NCI-H2171 (cell line): ENCODE data around the gene S100A8.
"Not testable (repeated sequence)": the region's sequence is repeated elsewhere in the genome, so short reads cannot be mapped to it uniquely, and the experiment has no call there.

Experiments used
- DNase-seq: peaks from one replicate; lab custom pipeline; 2025; lab: John Stamatoyannopoulos, UW

The S100A8 gene

GRCh38 chr1:153390938-153391710 lies at the start of gene S100A8:
Gene S100A8, minus strand, starts transcription at chr1:153391073. Its CDS starts 538 bp downstream, at chr1:153390535.
- DNase-seq = no peak

GRCh38 chr1:153439273-153439672 lies 48.4 kb upstream of the S100A8 start:
- no peak for DNase-seq

GRCh38 chr1:153438599-153438998 lies 47.7 kb upstream of the S100A8 start:
- DNase-seq = no peak

GRCh38 chr1:153437236-153437635 lies 46.4 kb upstream of the S100A8 start:
- no peak for DNase-seq

GRCh38 chr1:153434746-153435455 lies 44.0 kb upstream of the S100A8 start:
- no peak for DNase-seq

- DNase-seq = no peak
Observed at GRCh38 chr1:153432874-153433681, 42.2 kb upstream of the S100A8 start.

- no peak for DNase-seq
Observed at GRCh38 chr1:153431928-153432327, 41.1 kb upstream of the S100A8 start.

- DNase-seq = no peak
Observed at GRCh38 chr1:153431427-153431826, 40.6 kb upstream of the S100A8 start.

GRCh38 chr1:153431002-153431401 lies 40.1 kb upstream of the S100A8 start:
- DNase-seq = no peak

GRCh38 chr1:153430561-153430960 lies 39.7 kb upstream of the S100A8 start:
- no peak for DNase-seq

GRCh38 chr1:153430166-153430553 lies 39.3 kb upstream of the S100A8 start:
- DNase-seq = no peak

GRCh38 chr1:153429266-153430165 lies 38.6 kb upstream of the S100A8 start:
- DNase-seq = peak; percentile 77

GRCh38 chr1:153428791-153429190 lies 37.9 kb upstream of the S100A8 start:
- no peak for DNase-seq

GRCh38 chr1:153428073-153428638 lies 37.3 kb upstream of the S100A8 start:
- no peak for DNase-seq

GRCh38 chr1:153426809-153427208 lies 35.9 kb upstream of the S100A8 start:
- DNase-seq = no peak

- DNase-seq = no peak
Observed at GRCh38 chr1:153422450-153423068, 31.7 kb upstream of the S100A8 start.

GRCh38 chr1:153420306-153420705 lies 29.4 kb upstream of the S100A8 start:
- no peak for DNase-seq

- DNase-seq = not testable (repeated sequence)
Observed at GRCh38 chr1:153419436-153419793, 28.5 kb upstream of the S100A8 start.

- DNase-seq = not testable (repeated sequence)
Observed at GRCh38 chr1:153418758-153419435, 28.0 kb upstream of the S100A8 start.
